Left lung (tissue), 10 donors: ENCODE data around the gene SKIC8. TPM values are rescaled to one million over a fixed set of nuclear protein-coding genes. Genes with fewer than 3 reads are reported as not detected.

ENCODE experiments used
- ATAC-seq: fragments of 200-7000 bp; cut with Tn5 transposase; one replicate; pipeline ENCODE4 v1.9.1; 2020; ENCODE audit warnings: moderate library complexity
- DNase-seq, 4 donors: peaks; one replicate each; pipeline ENCODE4 v3.0.0-alpha.2; 2013 to 2020
- H3K27ac ChIP-seq, 2 donors: fragments of 200-600 bp; sonication (generic) in 1 of 2; one replicate each; pipeline versions ENCODE4 v1.5.0 to v1.8.0; 2020 to 2021
- H3K27me3 ChIP-seq, 2 donors: fragments of 200-600 bp; sonication (generic) in 1 of 2; one replicate each; pipeline versions ENCODE4 v1.5.0 to v1.8.0; 2020 to 2021
- H3K36me3 ChIP-seq, 2 donors: fragments of 200-600 bp; sonication (generic) in 1 of 2; one replicate each; pipeline versions ENCODE4 v1.5.0 to v1.8.0; 2020 to 2021
- H3K4me1 ChIP-seq, 2 donors: fragments of 200-600 bp; one replicate each; pipeline ENCODE4 v1.8.0; 2021
- H3K4me3 ChIP-seq, 2 donors: fragments of 200-600 bp; sonication (generic) in 1 of 2; one replicate each; pipeline versions ENCODE4 v1.5.0 to v1.8.0; 2020 to 2021; ENCODE audit warnings: mild to moderate bottlenecking in 1 of 2
- H3K9me3 ChIP-seq, 2 donors: fragments of 200-600 bp; sonication (generic) in 1 of 2; one replicate each; pipeline versions ENCODE4 v1.5.0 to v1.8.0; 2020 to 2021
- intact Hi-C, 2 donors: fragments of 100-400 bp; cut with DNase I; formaldehyde crosslinking; loops; one replicate each; pipeline versions ENCODE4 v1.11.2 to v1.14.2; 2022
- polyA plus RNA-seq, 6 donors: library from polyadenylated mRNA; unstranded; fragments of 120-200 nt; gene quantifications; one replicate each; pipeline ENCODE4 v1.2.1, GENCODE V29; 2013; ENCODE audit not compliant: insufficient read length in 6 of 6
- total RNA-seq, 2 donors: library from RNA; stranded (reverse); fragmentation: NEBNext Ultra II Directional; extraction: Animal tissue kit (Norgen Biotek cat#: 25700); gene quantifications; one replicate each; pipeline ENCODE4 v1.2.1, GENCODE V29; 2021
- TF ChIP-seq, protein P1 (sequence below), 2 donors: fragments of 200-600 bp; sonication (generic) in 1 of 2; IDR thresholded peaks; one replicate each; pipeline versions ENCODE4 v1.5.0 to v1.8.0; 2021; ENCODE audit warnings: antibody characterized with exemption in 2 of 2
- donor health status: DM: no; HTN: yes; CAD: no.
- donor health status: DM: no; HTN: no; CAD: no.

SKIC8 gene
- total and polyA plus RNA-seq, 8 donors: 36.1 to 122 (median 108) TPM

- ATAC-seq (no peak), DNase-seq (no peak)
- no peaks in the 10 kb centered on the region for H3K4me1 ChIP-seq
- TF ChIP-seq, protein P1, sequence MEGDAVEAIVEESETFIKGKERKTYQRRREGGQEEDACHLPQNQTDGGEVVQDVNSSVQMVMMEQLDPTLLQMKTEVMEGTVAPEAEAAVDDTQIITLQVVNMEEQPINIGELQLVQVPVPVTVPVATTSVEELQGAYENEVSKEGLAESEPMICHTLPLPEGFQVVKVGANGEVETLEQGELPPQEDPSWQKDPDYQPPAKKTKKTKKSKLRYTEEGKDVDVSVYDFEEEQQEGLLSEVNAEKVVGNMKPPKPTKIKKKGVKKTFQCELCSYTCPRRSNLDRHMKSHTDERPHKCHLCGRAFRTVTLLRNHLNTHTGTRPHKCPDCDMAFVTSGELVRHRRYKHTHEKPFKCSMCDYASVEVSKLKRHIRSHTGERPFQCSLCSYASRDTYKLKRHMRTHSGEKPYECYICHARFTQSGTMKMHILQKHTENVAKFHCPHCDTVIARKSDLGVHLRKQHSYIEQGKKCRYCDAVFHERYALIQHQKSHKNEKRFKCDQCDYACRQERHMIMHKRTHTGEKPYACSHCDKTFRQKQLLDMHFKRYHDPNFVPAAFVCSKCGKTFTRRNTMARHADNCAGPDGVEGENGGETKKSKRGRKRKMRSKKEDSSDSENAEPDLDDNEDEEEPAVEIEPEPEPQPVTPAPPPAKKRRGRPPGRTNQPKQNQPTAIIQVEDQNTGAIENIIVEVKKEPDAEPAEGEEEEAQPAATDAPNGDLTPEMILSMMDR (IDR thresholded peaks at IDR 0.05): no peak
- H3K27me3 ChIP-seq: no peaks in the 10 kb centered on the region
- H3K27ac ChIP-seq: no peak overlapping the region
- H3K36me3 ChIP-seq: peaks cover 0 to 95% of the 10 kb centered on the region in 2 donors
- intact Hi-C loops: no loop called here
- no peaks in the 10 kb centered on the region for H3K9me3 ChIP-seq
- H3K4me3 ChIP-seq: no peak overlapping the region
Measured at GRCh38 chr15:78282324-78282723, 17.1 kb downstream of the SKIC8 start.

DNA sequence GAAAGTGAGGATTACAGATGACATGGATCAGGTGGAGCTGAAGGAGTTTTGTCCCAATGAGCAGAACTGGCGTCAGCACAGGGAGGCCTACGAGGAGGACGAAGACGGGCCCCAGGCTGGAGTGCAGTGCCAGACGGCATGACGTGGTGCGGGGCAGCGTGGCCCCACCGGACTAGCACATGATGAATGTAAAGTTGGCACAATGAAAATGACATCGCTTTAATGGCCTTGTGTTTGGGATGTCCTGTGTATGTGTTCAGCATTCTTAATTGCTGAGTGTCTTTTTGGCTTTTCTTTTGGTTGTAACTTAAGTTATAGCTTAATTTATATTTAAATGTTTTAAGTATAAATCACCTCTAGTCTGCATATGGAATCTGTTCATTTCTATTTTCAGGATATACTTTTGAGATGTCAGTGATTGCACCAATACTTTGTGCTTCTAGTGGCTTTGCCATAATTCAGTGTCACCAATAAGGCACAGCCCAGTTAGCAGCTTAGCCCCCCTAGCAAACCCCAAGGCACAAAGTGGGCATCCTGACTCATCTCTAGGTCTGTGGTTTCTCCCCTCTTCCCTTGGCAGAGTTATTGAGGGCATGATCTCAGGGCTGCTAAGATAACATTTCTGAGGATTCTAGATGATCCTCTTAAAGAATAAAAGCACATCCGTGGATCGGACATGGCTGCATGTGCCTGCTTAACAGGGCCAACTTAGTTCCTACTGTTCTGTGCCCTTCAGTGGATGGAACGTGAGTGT, 18.9 kb downstream of the SKIC8 start:
- Histone ChIP-seq H3K27me3 (no peaks in the 10 kb centered on the region), H3K9me3 (no peaks in the 10 kb centered on the region), H3K36me3 (peaks cover 0 to 91% of the 10 kb centered on the region in 2 donors), H3K4me3 (no peak overlapping the region), H3K27ac (no peak overlapping the region), H3K4me1 (no peaks in the 10 kb centered on the region)
- DNase-seq (no peak), ATAC-seq (no peak)
- intact Hi-C loops: no loop called here
- TF ChIP-seq, protein P1 (IDR thresholded peaks at IDR 0.05): no peak

DNA sequence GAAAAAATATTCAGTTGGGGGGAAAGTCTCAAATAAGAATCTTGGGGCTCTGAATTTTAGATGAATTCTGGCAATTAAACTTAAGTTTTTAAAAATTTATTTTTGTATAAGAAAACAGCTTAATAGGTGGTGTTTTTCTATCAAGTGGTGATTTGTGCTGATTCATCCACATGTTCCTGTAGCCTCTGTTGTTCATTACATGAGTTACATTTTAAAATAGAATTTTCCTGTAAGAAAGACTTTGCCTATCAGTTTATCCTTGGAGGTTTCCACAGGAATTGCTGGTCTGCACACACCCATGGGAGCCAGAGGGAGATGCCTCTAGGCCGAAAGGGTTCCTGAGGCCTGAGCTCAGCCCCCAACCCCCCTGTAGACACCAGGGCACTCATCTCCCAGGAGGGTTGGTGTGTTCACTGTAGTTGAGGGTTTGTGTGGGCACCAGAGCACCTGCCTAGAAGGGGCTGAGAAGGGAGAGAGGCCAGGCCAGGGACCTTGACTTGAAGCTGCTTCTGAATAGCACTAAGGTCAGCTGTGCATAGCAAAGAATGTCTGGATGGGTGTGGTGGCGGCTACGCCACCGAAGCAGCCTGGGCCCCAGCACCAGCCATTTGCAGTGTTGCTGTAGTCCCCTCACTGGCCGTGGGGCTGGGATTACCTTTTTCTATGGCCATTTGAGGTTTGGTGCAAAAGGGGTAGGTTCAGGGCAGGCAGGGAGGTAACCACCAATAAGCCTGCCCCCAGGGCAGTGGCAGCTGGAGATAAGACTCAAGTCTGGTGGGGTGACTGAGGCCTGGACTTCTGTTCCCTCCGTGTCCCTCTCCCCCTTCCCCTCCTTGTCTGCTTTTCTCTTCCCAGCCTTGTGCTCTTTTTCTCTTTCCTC, 23.1 kb downstream of the SKIC8 start:
- TF ChIP-seq, protein P1 (IDR thresholded peaks at IDR 0.05): no peak
- Histone ChIP-seq H3K27me3 (no peaks in the 10 kb centered on the region), H3K27ac (no peak overlapping the region), H3K4me1 (no peaks in the 10 kb centered on the region), H3K4me3 (no peak overlapping the region), H3K36me3 (peaks cover 0 to 81% of the 10 kb centered on the region in 2 donors), H3K9me3 (no peaks in the 10 kb centered on the region)
- ATAC-seq (no peak), DNase-seq (no peak)
- intact Hi-C loops: no loop called here

- Histone ChIP-seq H3K27ac (no peak overlapping the region), H3K27me3 (no peaks in the 10 kb centered on the region), H3K36me3 (peaks cover 0 to 72% of the 10 kb centered on the region in 2 donors), H3K4me1 (no peaks in the 10 kb centered on the region), H3K4me3 (no peak overlapping the region), H3K9me3 (no peaks in the 10 kb centered on the region)
- DNase-seq (no peak), ATAC-seq (no peak)
- intact Hi-C loops: no loop called here
- TF ChIP-seq, protein P1 (IDR thresholded peaks at IDR 0.05): no peak
Measured at GRCh38 chr15:78274994-78275393, 24.4 kb downstream of the SKIC8 start.

DNA sequence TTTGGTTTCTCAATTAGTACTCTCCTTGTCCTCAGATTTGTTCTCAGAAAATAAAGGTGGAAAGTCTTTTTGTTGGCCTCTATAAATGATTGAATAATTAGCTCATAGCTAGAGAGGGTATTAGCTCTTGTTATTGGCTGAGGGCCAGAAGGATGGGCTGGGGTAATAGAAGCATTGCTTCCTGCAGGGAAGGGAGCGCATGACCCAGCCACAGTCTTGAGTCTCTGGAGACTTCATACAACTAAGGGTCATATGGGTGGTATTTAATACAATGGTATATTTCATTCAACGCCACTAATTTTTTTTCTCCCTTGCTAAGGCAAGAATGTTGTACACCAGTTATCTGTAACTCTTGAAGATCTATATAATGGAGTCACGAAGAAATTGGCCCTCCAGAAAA, 26.6 kb downstream of the SKIC8 start:
- intact Hi-C loops: no loop called here
- Histone ChIP-seq H3K27ac (no peak overlapping the region), H3K4me1 (no peaks in the 10 kb centered on the region), H3K27me3 (no peaks in the 10 kb centered on the region), H3K9me3 (no peaks in the 10 kb centered on the region), H3K36me3 (peaks cover 0 to 53% of the 10 kb centered on the region in 2 donors), H3K4me3 (no peak overlapping the region)
- ATAC-seq: no peak
- TF ChIP-seq, protein P1 (IDR thresholded peaks at IDR 0.05): no peak
- DNase-seq: no peak
